HEK293T (cell line): ENCODE results near the gene APOBEC3F.
"Not testable (repeated sequence)": the region's sequence is repeated elsewhere in the genome, so short reads cannot be mapped to it uniquely, and the experiment has no call there.

Experiments
- CTCF ChIA-PET: fragments of 350-600 bp; formaldehyde crosslinking; extraction: SDS; loops from one replicate; lab custom pipeline; 2021; ENCODE audit warnings: antibody characterized with exemption, inconsistent platforms; lab: Yijun Ruan, JAX
- POLR2A ChIA-PET: fragments of 350-600 bp; formaldehyde crosslinking; extraction: SDS; loops from one replicate; lab custom pipeline; 2020; ENCODE audit warnings: antibody characterized with exemption, inconsistent platforms; lab: Yijun Ruan, JAX
- DNase-seq: peaks from one replicate; pipeline ENCODE4 v3.0.0; 2012; ENCODE audit warnings: mixed read lengths; ENCODE audit errors: extremely low spot score
- ARNT ChIP-seq: fragments of 450-650 bp; IDR thresholded peaks from 2 replicates; pipeline ENCODE4 v1.6.1; 2017; ENCODE audit warnings: mild to moderate bottlenecking
- BHLHE40 ChIP-seq: fragments of 450-650 bp; IDR thresholded peaks from 2 replicates; pipeline ENCODE4 v1.6.1; 2016; ENCODE audit warnings: mild to moderate bottlenecking, moderate library complexity, borderline replicate concordance
- CTBP1 ChIP-seq: fragments of 450-650 bp; IDR thresholded peaks from 2 replicates; pipeline ENCODE4 v1.6.1; 2016; ENCODE audit warnings: borderline replicate concordance
- ELF4 ChIP-seq: fragments of 450-650 bp; IDR thresholded peaks from 2 replicates; pipeline ENCODE4 v1.6.1; 2017; ENCODE audit warnings: antibody characterized with exemption
- FOXA1 ChIP-seq: fragments of 450-650 bp; IDR thresholded peaks from 2 replicates; pipeline ENCODE4 v1.6.1; 2016; ENCODE audit warnings: mild to moderate bottlenecking
- FOXK2 ChIP-seq: fragments of 450-650 bp; IDR thresholded peaks from 2 replicates; pipeline ENCODE4 v1.6.1; 2016; ENCODE audit warnings: mild to moderate bottlenecking
- FOXM1 ChIP-seq: fragments of 450-650 bp; IDR thresholded peaks from 2 replicates; pipeline ENCODE4 v1.6.1; 2017; ENCODE audit warnings: mild to moderate bottlenecking, borderline replicate concordance
- HDGF ChIP-seq: fragments of 450-650 bp; IDR thresholded peaks from 2 replicates; pipeline ENCODE4 v1.6.1; 2017; ENCODE audit warnings: antibody characterized with exemption, borderline replicate concordance
- L3MBTL2 ChIP-seq: fragments of 450-650 bp; conservative IDR thresholded peaks from 2 replicates; pipeline ENCODE4 v1.6.1; 2016; ENCODE audit warnings: mild to moderate bottlenecking
- LEF1 ChIP-seq: fragments of 450-650 bp; IDR thresholded peaks from 2 replicates; pipeline ENCODE4 v1.6.1; 2017; ENCODE audit warnings: mild to moderate bottlenecking, borderline replicate concordance
- NFRKB ChIP-seq: fragments of 450-650 bp; IDR thresholded peaks from 2 replicates; pipeline ENCODE4 v1.6.1; 2016; ENCODE audit warnings: mild to moderate bottlenecking, moderate library complexity
- PKNOX1 ChIP-seq: fragments of 450-650 bp; IDR thresholded peaks from 2 replicates; pipeline ENCODE4 v1.6.1; 2016
- SP1 ChIP-seq: fragments of 450-650 bp; IDR thresholded peaks from 2 replicates; pipeline ENCODE4 v1.6.1; 2017
- SUZ12 ChIP-seq: fragments of 450-650 bp; IDR thresholded peaks from 2 replicates; pipeline ENCODE4 v1.6.1; 2016; ENCODE audit warnings: mild to moderate bottlenecking
- TARDBP ChIP-seq: fragments of 450-650 bp; IDR thresholded peaks from 2 replicates; pipeline ENCODE4 v1.6.1; 2016
- ZNF384 ChIP-seq: fragments of 450-650 bp; IDR thresholded peaks from 2 replicates; pipeline ENCODE4 v1.6.1; 2016

The APOBEC3F gene

GRCh38 chr22:39030705-39031104 lies 10.0 kb upstream of the APOBEC3F start:
- POLR2A ChIA-PET, result interaction anchor here (1.5 kb wide), 1 partner anchor 9 kb away, joined by 4 read pairs; no protein-coding TSS in a partner anchor

GRCh38 chr22:39031434-39032295 lies 9.0 kb upstream of the APOBEC3F start:
- CTCF ChIA-PET, DNase-seq: not testable (repeated sequence)
- POLR2A ChIA-PET, result interaction anchor here (1.5 kb wide), 1 partner anchor 8 kb away, joined by 4 read pairs; no protein-coding TSS in a partner anchor

More at GRCh38 chr22:39030705-39031104, 10.0 kb upstream of the APOBEC3F start:
- CTCF ChIA-PET, result no interaction called here
- TF ChIP-seq ZNF384 (no peak), FOXK2 (no peak), SP1 (no peak), BHLHE40 (no peak), PKNOX1 (no peak), FOXM1 (no peak), SUZ12 (no peak), ELF4 (no peak), TARDBP (no peak)
- DNase-seq, result no peak

- CTCF ChIA-PET, POLR2A ChIA-PET: not testable (repeated sequence)
Observed at GRCh38 chr22:39037071-39037470, 3.6 kb upstream of the APOBEC3F start.

GRCh38 chr22:39039306-39040126 lies 1.1 kb upstream of the APOBEC3F start:
- ChIA-PET POLR2A (interaction anchor here (0.6 to 1.5 kb wide), 3 partner anchors 9 to 615 kb away, joined by 3 to 4 read pairs (median 3); no protein-coding TSS in a partner anchor), CTCF (no interaction called here)
- TF ChIP-seq FOXA1, result no peak
- no peak for TF ChIP-seq ZNF384
- TF ChIP-seq BHLHE40, result no peak
- TF ChIP-seq L3MBTL2, result no peak
- TF ChIP-seq CTBP1, result no peak
- no peak for TF ChIP-seq SP1
- no peak for TF ChIP-seq HDGF
- TF ChIP-seq SUZ12, result no peak
- TF ChIP-seq LEF1, result no peak
- no peak for TF ChIP-seq ELF4
- no peak for TF ChIP-seq FOXK2
- no peak for TF ChIP-seq PKNOX1
- no peak for TF ChIP-seq ARNT
- no peak for TF ChIP-seq FOXM1
- TF ChIP-seq TARDBP, result no peak
- no peak for TF ChIP-seq NFRKB

More at GRCh38 chr22:39037071-39037470, 3.6 kb upstream of the APOBEC3F start:
- DNase-seq, result not testable (repeated sequence)

GRCh38 chr22:39040155-39040537 lies 518 bp upstream of the APOBEC3F start:
- CTCF ChIA-PET, DNase-seq: not testable (repeated sequence)
- POLR2A ChIA-PET, result interaction anchor here (0.6 to 1.5 kb wide), 3 partner anchors 9 to 616 kb away, joined by 3 to 4 read pairs (median 3); no protein-coding TSS in a partner anchor

More at GRCh38 chr22:39039306-39040126, 1.1 kb upstream of the APOBEC3F start:
- no peak for DNase-seq

- POLR2A ChIA-PET, result no interaction called here
- TF ChIP-seq FOXM1, result no peak
- no peak for TF ChIP-seq ZNF384
- TF ChIP-seq FOXA1, result no peak
- TF ChIP-seq CTBP1, result no peak
- no peak for TF ChIP-seq L3MBTL2
- no peak for TF ChIP-seq SP1
- TF ChIP-seq FOXK2, result no peak
- TF ChIP-seq NFRKB, result no peak
- TF ChIP-seq ELF4, result no peak
- no peak for TF ChIP-seq HDGF
- TF ChIP-seq TARDBP, result no peak
- no peak for TF ChIP-seq LEF1
- TF ChIP-seq ARNT, result no peak
- no peak for TF ChIP-seq PKNOX1
- CTCF ChIA-PET, result no interaction called here
- DNase-seq, result no peak
Observed at GRCh38 chr22:39041908-39042307, 1.2 kb downstream of the APOBEC3F start.

GRCh38 chr22:39043063-39043462 lies 2.4 kb downstream of the APOBEC3F start:
- CTCF ChIA-PET, DNase-seq, POLR2A ChIA-PET: not testable (repeated sequence)

GRCh38 chr22:39045136-39045535 lies 4.5 kb downstream of the APOBEC3F start:
- DNase-seq, POLR2A ChIA-PET, CTCF ChIA-PET: not testable (repeated sequence)

GRCh38 chr22:39049486-39049885 lies 8.8 kb downstream of the APOBEC3F start:
- CTCF ChIA-PET, DNase-seq: not testable (repeated sequence)
- POLR2A ChIA-PET, result interaction anchor here (0.6 kb wide), 1 partner anchor 33 kb away, joined by 3 read pairs; no protein-coding TSS in a partner anchor

GRCh38 chr22:39051844-39052495 lies 11.3 kb downstream of the APOBEC3F start:
- POLR2A ChIA-PET, DNase-seq, CTCF ChIA-PET: not testable (repeated sequence)
